DND-41 (cell line): ENCODE results near the gene TK2.

Source experiments
- EZH2 ChIP-seq: IDR thresholded peaks from 3 replicates; pipeline ENCODE4 v1.6.1; 2012; ENCODE audit warnings: borderline replicate concordance, low read depth, mild to moderate bottlenecking, moderate library complexity, low read length, inconsistent platforms; ENCODE audit not compliant: severe bottlenecking
- TF ChIP-seq, protein P1 (sequence below): IDR thresholded peaks from 2 replicates; pipeline ENCODE4 v1.5.1; 2012; ENCODE audit warnings: borderline replicate concordance, low read length, moderate library complexity, mild to moderate bottlenecking; ENCODE audit not compliant: poor library complexity, severe bottlenecking; ENCODE audit errors: extremely low read depth

DNA sequence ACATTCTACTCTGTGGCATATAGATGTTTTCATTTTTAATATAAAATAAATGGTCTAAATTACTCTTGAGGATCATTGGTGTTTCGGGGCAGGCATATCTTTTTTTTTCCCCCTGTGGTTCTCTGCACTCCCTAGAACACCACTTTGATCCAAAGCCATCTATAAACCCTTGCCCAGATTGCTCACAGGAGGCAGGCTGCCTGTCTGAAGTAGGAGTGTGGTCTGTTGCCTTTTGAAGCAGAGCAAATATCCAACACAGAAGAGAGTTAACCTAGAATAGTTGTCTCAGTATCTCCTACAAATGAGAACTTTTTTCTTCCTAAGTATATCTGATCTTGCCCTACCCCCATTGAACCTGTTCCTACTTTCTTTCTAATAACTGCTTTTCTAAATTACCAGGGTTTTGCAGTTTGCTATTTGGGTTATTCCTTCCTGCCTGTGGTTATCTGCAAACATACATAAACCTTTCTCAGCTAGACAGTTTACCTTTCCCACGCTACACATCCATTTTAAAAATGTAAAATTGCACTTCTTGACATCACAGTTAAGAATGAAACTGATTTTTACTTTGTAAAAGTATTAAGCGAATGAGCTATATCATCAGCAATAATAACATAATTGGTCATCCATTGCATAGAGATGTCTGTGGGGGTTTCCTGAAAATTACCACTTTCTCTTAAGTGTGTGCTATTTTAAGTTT, 11.6 kb upstream of the TK2 start:
- TF ChIP-seq, protein P1, sequence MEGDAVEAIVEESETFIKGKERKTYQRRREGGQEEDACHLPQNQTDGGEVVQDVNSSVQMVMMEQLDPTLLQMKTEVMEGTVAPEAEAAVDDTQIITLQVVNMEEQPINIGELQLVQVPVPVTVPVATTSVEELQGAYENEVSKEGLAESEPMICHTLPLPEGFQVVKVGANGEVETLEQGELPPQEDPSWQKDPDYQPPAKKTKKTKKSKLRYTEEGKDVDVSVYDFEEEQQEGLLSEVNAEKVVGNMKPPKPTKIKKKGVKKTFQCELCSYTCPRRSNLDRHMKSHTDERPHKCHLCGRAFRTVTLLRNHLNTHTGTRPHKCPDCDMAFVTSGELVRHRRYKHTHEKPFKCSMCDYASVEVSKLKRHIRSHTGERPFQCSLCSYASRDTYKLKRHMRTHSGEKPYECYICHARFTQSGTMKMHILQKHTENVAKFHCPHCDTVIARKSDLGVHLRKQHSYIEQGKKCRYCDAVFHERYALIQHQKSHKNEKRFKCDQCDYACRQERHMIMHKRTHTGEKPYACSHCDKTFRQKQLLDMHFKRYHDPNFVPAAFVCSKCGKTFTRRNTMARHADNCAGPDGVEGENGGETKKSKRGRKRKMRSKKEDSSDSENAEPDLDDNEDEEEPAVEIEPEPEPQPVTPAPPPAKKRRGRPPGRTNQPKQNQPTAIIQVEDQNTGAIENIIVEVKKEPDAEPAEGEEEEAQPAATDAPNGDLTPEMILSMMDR: no peak
- TF ChIP-seq EZH2: no peak
